GM21529 (cell line): ENCODE measurements around the gene EFCAB8.
"Not testable (repeated sequence)": the region's sequence is repeated elsewhere in the genome, so short reads cannot be mapped to it uniquely, and the experiment has no call there.

Experiments used
- ATAC-seq: cut with Tn5 transposase; IDR thresholded peaks from one replicate; pipeline ENCODE4 v1.9.1; 2021; ENCODE audit not compliant: unreplicated experiment

EFCAB8 gene

GRCh38 chr20:32885185-32885584 is 26.5 kb downstream of the EFCAB8 start:
- ATAC-seq, result no peak

GRCh38 chr20:32885952-32886351 is 27.2 kb downstream of the EFCAB8 start:
- ATAC-seq, result no peak

GRCh38 chr20:32886652-32887051 is 27.9 kb downstream of the EFCAB8 start:
- no peak for ATAC-seq

GRCh38 chr20:32887492-32887891 is 28.8 kb downstream of the EFCAB8 start:
- no peak for ATAC-seq

- ATAC-seq, result no peak
Measured at GRCh38 chr20:32888636-32889035, 29.9 kb downstream of the EFCAB8 start.

GRCh38 chr20:32889281-32889680 is 30.6 kb downstream of the EFCAB8 start:
- no peak for ATAC-seq

GRCh38 chr20:32891491-32891890 is 32.8 kb downstream of the EFCAB8 start:
- ATAC-seq, result no peak

- no peak for ATAC-seq
Measured at GRCh38 chr20:32891926-32892660, 33.4 kb downstream of the EFCAB8 start.

- ATAC-seq, result no peak
Measured at GRCh38 chr20:32893263-32894025, 34.7 kb downstream of the EFCAB8 start.

- no peak for ATAC-seq
Measured at GRCh38 chr20:32894026-32894483, 35.3 kb downstream of the EFCAB8 start.

GRCh38 chr20:32894711-32895355 is 36.1 kb downstream of the EFCAB8 start:
- ATAC-seq, result no peak

GRCh38 chr20:32896521-32897280 is 38.0 kb downstream of the EFCAB8 start:
- ATAC-seq, result no peak

- no peak for ATAC-seq
Measured at GRCh38 chr20:32898729-32899128, 40.0 kb downstream of the EFCAB8 start.

GRCh38 chr20:32902456-32903420 is 44.0 kb downstream of the EFCAB8 start:
- ATAC-seq, result peak; percentile 51

- ATAC-seq, result no peak
Measured at GRCh38 chr20:32903666-32904175, 45.0 kb downstream of the EFCAB8 start.

GRCh38 chr20:32904678-32905077 is 46.0 kb downstream of the EFCAB8 start:
- not testable (repeated sequence) for ATAC-seq

- no peak for ATAC-seq
Measured at GRCh38 chr20:32906200-32906599, 47.5 kb downstream of the EFCAB8 start.

- no peak for ATAC-seq
Measured at GRCh38 chr20:32906871-32907495, 48.3 kb downstream of the EFCAB8 start.

- ATAC-seq, result no peak
Measured at GRCh38 chr20:32907886-32908285, 49.2 kb downstream of the EFCAB8 start.
